ENCODE measurements around the gene C7orf33.
"Not testable (repeated sequence)": the region's sequence is repeated elsewhere in the genome, so short reads cannot be mapped to it uniquely, and the experiment has no call there.

C7orf33 gene

GRCh38 chr7:148590471-148590870 lies at the start of gene C7orf33:
Gene C7orf33 (plus strand): TSS chr7:148590766. CDS start chr7:148590926, 160 bp downstream.
- no peak for DNase-seq

- no peak for DNase-seq
Measured at GRCh38 chr7:148541891-148542504, 48.6 kb upstream of the C7orf33 start.

GRCh38 chr7:148543302-148543701 lies 47.3 kb upstream of the C7orf33 start:
- DNase-seq: no peak

GRCh38 chr7:148545172-148545571 lies 45.4 kb upstream of the C7orf33 start:
- no peak for DNase-seq

GRCh38 chr7:148545932-148546331 lies 44.6 kb upstream of the C7orf33 start:
- no peak for DNase-seq

- no peak for DNase-seq
Measured at GRCh38 chr7:148546857-148547256, 43.7 kb upstream of the C7orf33 start.

GRCh38 chr7:148547951-148548350 lies 42.6 kb upstream of the C7orf33 start:
- no peak for DNase-seq

- no peak for DNase-seq
Measured at GRCh38 chr7:148553979-148554378, 36.6 kb upstream of the C7orf33 start.

GRCh38 chr7:148556892-148557291 lies 33.7 kb upstream of the C7orf33 start:
- no peak for DNase-seq

- no peak for DNase-seq
Measured at GRCh38 chr7:148558914-148559313, 31.7 kb upstream of the C7orf33 start.

GRCh38 chr7:148561099-148561498 lies 29.5 kb upstream of the C7orf33 start:
- no peak for DNase-seq

GRCh38 chr7:148563583-148564274 lies 26.8 kb upstream of the C7orf33 start:
- no peak for DNase-seq

- not testable (repeated sequence) for DNase-seq
Measured at GRCh38 chr7:148564275-148564951, 26.2 kb upstream of the C7orf33 start.

- DNase-seq: no peak
Measured at GRCh38 chr7:148566736-148567135, 23.8 kb upstream of the C7orf33 start.

- no peak for DNase-seq
Measured at GRCh38 chr7:148567524-148567923, 23.0 kb upstream of the C7orf33 start.

GRCh38 chr7:148570510-148570909 lies 20.1 kb upstream of the C7orf33 start:
- no peak for DNase-seq

GRCh38 chr7:148570973-148571372 lies 19.6 kb upstream of the C7orf33 start:
- DNase-seq: not testable (repeated sequence)

GRCh38 chr7:148571381-148571780 lies 19.2 kb upstream of the C7orf33 start:
- DNase-seq: no peak

GRCh38 chr7:148572067-148572522 lies 18.5 kb upstream of the C7orf33 start:
- no peak for DNase-seq

- DNase-seq: not testable (repeated sequence)
Measured at GRCh38 chr7:148573581-148573980, 17.0 kb upstream of the C7orf33 start.

- DNase-seq: peak; percentile 68
Measured at GRCh38 chr7:148575640-148576411, 14.7 kb upstream of the C7orf33 start.

- no peak for DNase-seq
Measured at GRCh38 chr7:148579366-148579765, 11.2 kb upstream of the C7orf33 start.

GRCh38 chr7:148580446-148580845 lies 10.1 kb upstream of the C7orf33 start:
- no peak for DNase-seq
